Measurements from ENCODE around the gene ACOT13.
"Not testable (repeated sequence)": the region's sequence is repeated elsewhere in the genome, so short reads cannot be mapped to it uniquely, and the experiment has no call there.

ACOT13 gene

GRCh38 chr6:24734166-24734565, 67.3 kb downstream of the ACOT13 start:
- no peak for DNase-seq

GRCh38 chr6:24734710-24735109, 67.8 kb downstream of the ACOT13 start:
- DNase-seq = not testable (repeated sequence)

GRCh38 chr6:24738741-24739140, 71.9 kb downstream of the ACOT13 start:
- no peak for DNase-seq

- DNase-seq = no peak
These were observed 74.0 kb downstream of the ACOT13 start for GRCh38 chr6:24740861-24741260.

- no peak for DNase-seq
These were observed 75.4 kb downstream of the ACOT13 start for GRCh38 chr6:24742216-24742738.

GRCh38 chr6:24743265-24743943, 76.5 kb downstream of the ACOT13 start:
- DNase-seq = peak in 1 of 2 donors; percentile 19

- DNase-seq = no peak
These were observed 77.1 kb downstream of the ACOT13 start for GRCh38 chr6:24743944-24744335.

GRCh38 chr6:24744911-24745310, 78.0 kb downstream of the ACOT13 start:
- DNase-seq = peak in 1 of 2 donors; percentile 20

- DNase-seq = no peak
These were observed 82.4 kb downstream of the ACOT13 start for GRCh38 chr6:24749297-24749696.

- not testable (repeated sequence) for DNase-seq
These were observed 84.0 kb downstream of the ACOT13 start for GRCh38 chr6:24750878-24751277.

- DNase-seq = no peak
These were observed 85.6 kb downstream of the ACOT13 start for GRCh38 chr6:24752503-24752902.

GRCh38 chr6:24752917-24753492, 86.1 kb downstream of the ACOT13 start:
- no peak for DNase-seq

- no peak for DNase-seq
These were observed 86.7 kb downstream of the ACOT13 start for GRCh38 chr6:24753545-24753944.

GRCh38 chr6:24754378-24754777, 87.5 kb downstream of the ACOT13 start:
- not testable (repeated sequence) for DNase-seq

All from hippocampal formation (tissue), 2 donors.